ENCODE data around the gene MPC2.

- TF ChIP-seq, protein P1, sequence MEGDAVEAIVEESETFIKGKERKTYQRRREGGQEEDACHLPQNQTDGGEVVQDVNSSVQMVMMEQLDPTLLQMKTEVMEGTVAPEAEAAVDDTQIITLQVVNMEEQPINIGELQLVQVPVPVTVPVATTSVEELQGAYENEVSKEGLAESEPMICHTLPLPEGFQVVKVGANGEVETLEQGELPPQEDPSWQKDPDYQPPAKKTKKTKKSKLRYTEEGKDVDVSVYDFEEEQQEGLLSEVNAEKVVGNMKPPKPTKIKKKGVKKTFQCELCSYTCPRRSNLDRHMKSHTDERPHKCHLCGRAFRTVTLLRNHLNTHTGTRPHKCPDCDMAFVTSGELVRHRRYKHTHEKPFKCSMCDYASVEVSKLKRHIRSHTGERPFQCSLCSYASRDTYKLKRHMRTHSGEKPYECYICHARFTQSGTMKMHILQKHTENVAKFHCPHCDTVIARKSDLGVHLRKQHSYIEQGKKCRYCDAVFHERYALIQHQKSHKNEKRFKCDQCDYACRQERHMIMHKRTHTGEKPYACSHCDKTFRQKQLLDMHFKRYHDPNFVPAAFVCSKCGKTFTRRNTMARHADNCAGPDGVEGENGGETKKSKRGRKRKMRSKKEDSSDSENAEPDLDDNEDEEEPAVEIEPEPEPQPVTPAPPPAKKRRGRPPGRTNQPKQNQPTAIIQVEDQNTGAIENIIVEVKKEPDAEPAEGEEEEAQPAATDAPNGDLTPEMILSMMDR (IDR thresholded peaks at IDR 0.05) = no peak
- TF ChIP-seq, protein P2, sequence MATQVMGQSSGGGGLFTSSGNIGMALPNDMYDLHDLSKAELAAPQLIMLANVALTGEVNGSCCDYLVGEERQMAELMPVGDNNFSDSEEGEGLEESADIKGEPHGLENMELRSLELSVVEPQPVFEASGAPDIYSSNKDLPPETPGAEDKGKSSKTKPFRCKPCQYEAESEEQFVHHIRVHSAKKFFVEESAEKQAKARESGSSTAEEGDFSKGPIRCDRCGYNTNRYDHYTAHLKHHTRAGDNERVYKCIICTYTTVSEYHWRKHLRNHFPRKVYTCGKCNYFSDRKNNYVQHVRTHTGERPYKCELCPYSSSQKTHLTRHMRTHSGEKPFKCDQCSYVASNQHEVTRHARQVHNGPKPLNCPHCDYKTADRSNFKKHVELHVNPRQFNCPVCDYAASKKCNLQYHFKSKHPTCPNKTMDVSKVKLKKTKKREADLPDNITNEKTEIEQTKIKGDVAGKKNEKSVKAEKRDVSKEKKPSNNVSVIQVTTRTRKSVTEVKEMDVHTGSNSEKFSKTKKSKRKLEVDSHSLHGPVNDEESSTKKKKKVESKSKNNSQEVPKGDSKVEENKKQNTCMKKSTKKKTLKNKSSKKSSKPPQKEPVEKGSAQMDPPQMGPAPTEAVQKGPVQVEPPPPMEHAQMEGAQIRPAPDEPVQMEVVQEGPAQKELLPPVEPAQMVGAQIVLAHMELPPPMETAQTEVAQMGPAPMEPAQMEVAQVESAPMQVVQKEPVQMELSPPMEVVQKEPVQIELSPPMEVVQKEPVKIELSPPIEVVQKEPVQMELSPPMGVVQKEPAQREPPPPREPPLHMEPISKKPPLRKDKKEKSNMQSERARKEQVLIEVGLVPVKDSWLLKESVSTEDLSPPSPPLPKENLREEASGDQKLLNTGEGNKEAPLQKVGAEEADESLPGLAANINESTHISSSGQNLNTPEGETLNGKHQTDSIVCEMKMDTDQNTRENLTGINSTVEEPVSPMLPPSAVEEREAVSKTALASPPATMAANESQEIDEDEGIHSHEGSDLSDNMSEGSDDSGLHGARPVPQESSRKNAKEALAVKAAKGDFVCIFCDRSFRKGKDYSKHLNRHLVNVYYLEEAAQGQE (IDR thresholded peaks at IDR 0.05; ENCODE audit: insufficient read depth in 1 of 2, low read depth in 2 of 2, low read length in 1 of 2) = no peak
- TF ChIP-seq SIN3A (IDR thresholded peaks at IDR 0.05; ENCODE audit: borderline replicate concordance, insufficient read depth, low read depth, low read length) (no peak), POLR2AphosphoS5 (IDR thresholded peaks at IDR 0.05; ENCODE audit: low read depth, low read length) (no peak)
These were observed 31.7 kb downstream of the MPC2 start for GRCh38 chr1:167905182-167905581.

Data from Panc1 (cell line).